ENCODE data around the gene PRKAA2. TPM values are rescaled to one million over a fixed set of nuclear protein-coding genes. Genes with fewer than 3 reads are reported as not detected.

PRKAA2 gene
- total and polyA plus RNA-seq, 10 of the 15 experiments (the other 5 are each of a cell fraction or from before 2014, with no cell fraction given), result 0.01 TPM; not detected in 9

DNA sequence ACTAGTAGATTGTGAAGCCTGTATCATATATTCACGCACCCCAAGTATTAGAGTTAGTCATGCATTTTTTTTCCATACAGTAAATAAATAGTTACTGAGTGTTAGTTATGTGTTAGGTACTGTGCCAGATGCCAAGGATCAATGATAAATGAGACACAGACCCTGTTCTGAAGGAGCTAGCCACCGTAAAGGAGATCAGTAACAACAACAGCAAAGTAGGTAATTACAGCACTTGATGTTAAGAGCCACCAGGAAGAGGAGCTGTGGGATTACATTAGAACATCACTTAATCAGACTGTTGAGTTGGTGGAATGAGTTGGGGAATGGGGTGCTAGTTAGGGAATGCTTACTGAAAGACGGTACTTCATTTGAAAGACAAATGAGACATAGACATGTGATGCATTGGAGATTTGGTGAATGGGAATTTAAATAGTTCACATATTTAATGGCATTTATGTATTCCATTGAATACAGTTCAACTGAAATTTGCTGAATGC, 21.0 kb downstream of the PRKAA2 start (continued):
- TF ChIP-seq, protein P1, sequence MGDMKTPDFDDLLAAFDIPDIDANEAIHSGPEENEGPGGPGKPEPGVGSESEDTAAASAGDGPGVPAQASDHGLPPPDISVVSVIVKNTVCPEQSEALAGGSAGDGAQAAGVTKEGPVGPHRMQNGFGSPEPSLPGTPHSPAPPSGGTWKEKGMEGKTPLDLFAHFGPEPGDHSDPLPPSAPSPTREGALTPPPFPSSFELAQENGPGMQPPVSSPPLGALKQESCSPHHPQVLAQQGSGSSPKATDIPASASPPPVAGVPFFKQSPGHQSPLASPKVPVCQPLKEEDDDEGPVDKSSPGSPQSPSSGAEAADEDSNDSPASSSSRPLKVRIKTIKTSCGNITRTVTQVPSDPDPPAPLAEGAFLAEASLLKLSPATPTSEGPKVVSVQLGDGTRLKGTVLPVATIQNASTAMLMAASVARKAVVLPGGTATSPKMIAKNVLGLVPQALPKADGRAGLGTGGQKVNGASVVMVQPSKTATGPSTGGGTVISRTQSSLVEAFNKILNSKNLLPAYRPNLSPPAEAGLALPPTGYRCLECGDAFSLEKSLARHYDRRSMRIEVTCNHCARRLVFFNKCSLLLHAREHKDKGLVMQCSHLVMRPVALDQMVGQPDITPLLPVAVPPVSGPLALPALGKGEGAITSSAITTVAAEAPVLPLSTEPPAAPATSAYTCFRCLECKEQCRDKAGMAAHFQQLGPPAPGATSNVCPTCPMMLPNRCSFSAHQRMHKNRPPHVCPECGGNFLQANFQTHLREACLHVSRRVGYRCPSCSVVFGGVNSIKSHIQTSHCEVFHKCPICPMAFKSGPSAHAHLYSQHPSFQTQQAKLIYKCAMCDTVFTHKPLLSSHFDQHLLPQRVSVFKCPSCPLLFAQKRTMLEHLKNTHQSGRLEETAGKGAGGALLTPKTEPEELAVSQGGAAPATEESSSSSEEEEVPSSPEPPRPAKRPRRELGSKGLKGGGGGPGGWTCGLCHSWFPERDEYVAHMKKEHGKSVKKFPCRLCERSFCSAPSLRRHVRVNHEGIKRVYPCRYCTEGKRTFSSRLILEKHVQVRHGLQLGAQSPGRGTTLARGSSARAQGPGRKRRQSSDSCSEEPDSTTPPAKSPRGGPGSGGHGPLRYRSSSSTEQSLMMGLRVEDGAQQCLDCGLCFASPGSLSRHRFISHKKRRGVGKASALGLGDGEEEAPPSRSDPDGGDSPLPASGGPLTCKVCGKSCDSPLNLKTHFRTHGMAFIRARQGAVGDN (IDR thresholded peaks at IDR 0.05), result no peak

GRCh38 chr1:56670350-56670749, 25.2 kb downstream of the PRKAA2 start:
- Histone ChIP-seq H3K9me3 (replicated peaks; ENCODE audit: control insufficient read depth, insufficient read depth, low read length) (no peaks in the 10 kb centered on the region), H3K79me2 (ENCODE audit: control insufficient read depth, insufficient read depth, low read length) (no peaks in the 10 kb centered on the region), H4K20me1 (ENCODE audit: control insufficient read depth, insufficient read depth) (no peaks in the 10 kb centered on the region), H3K4me3 (no peak overlapping the region), H3K36me3 (ENCODE audit: control insufficient read depth in 2 of 2, insufficient read depth in 2 of 2, low read length in 1 of 2) (no peaks in the 10 kb centered on the region), H3K9ac (ENCODE audit: control insufficient read depth, insufficient read depth, low read length) (no peak overlapping the region), H3K27ac (ENCODE audit: control insufficient read depth, insufficient read depth) (no peak overlapping the region), H3K4me1 (ENCODE audit: control insufficient read depth, insufficient read depth, low read length) (no peaks in the 10 kb centered on the region), H3K27me3 (replicated peaks in 1 of 2; ENCODE audit: control insufficient read depth in 2 of 2, insufficient read depth in 2 of 2, low read length in 1 of 2) (no peaks in the 10 kb centered on the region), H3K4me2 (ENCODE audit: control insufficient read depth, insufficient read depth) (no peak overlapping the region), H2AFZ (ENCODE audit: control insufficient read depth, low read depth, low read length) (no peak overlapping the region)
- ChIA-PET RAD21 (ENCODE audit: unreplicated experiment) (no interaction called here), POLR2A (no interaction called here), CTCF (interaction anchor here (0.7 kb wide), 1 partner anchor 1354 kb away, joined by 3 read pairs; no protein-coding TSS in a partner anchor), SMC1A (ENCODE audit: uncharacterized antibody, unreplicated experiment) (no interaction called here)
- ATAC-seq, result no peak
- intact Hi-C loops (cut with micrococcal nuclease; ENCODE audit: unreplicated experiment), result no loop called here
- in situ Hi-C loops (cut with MboI), result no loop called here
- no TSS peak for BruUV-seq (replicated peaks)
- WGBS (ENCODE audit: insufficient coverage, insufficient replicate concordance, low lambda C conversion rate, missing lambda C conversion rate), result 0% methylated on average over 2 of the region's 2 CpGs
- no peak for TF ChIP-seq FOXM1 (IDR thresholded peaks at IDR 0.05; ENCODE audit: low read depth, low read length)
- TF ChIP-seq FOS (IDR thresholded peaks at IDR 0.05; ENCODE audit: borderline replicate concordance, extremely low read depth, insufficient read length), result no peak
- TF ChIP-seq NFYA (IDR thresholded peaks at IDR 0.05; ENCODE audit: borderline replicate concordance, low read depth, low read length), result no peak
- no peak for TF ChIP-seq PML (IDR thresholded peaks at IDR 0.05; ENCODE audit: low read length)
- no peak for TF ChIP-seq MEF2B (IDR thresholded peaks at IDR 0.05; ENCODE audit: partially characterized antibody, poor library complexity, severe bottlenecking)
- no peak for TF ChIP-seq IRF5 (IDR thresholded peaks at IDR 0.05; ENCODE audit: borderline replicate concordance)
- no peak for TF ChIP-seq SREBF2 (IDR thresholded peaks at IDR 0.05; ENCODE audit: low read length)
- TF ChIP-seq E2F4 (IDR thresholded peaks at IDR 0.05; ENCODE audit: low read depth, low read length), result no peak
- no peak for TF ChIP-seq CEBPB (IDR thresholded peaks at IDR 0.05; ENCODE audit: borderline replicate concordance in 1 of 2, low read depth in 2 of 2, low read length in 2 of 2)
- no peak for TF ChIP-seq CBX5 (IDR thresholded peaks at IDR 0.05; ENCODE audit: low read depth)
- no peak for TF ChIP-seq POU2F2 (IDR thresholded peaks at IDR 0.05; ENCODE audit: borderline replicate concordance, low read depth, low read length)
- TF ChIP-seq ZSCAN29 (IDR thresholded peaks at IDR 0.05), result no peak
- no peak for DNase-seq (ENCODE audit: low read depth, low spot score)
- FAIRE-seq, result no peak

Data from GM12878 (cell line).